Measurements from ENCODE around the gene METRNL. TPM values are rescaled to one million over a fixed set of nuclear protein-coding genes. Genes with fewer than 3 reads are reported as not detected.
A peak's percentile ranks its signal among the peaks of the same experiment; 100 is the strongest.

Gene METRNL
- total RNA-seq, 1 donor from 2014 or later = 131 TPM

DNA sequence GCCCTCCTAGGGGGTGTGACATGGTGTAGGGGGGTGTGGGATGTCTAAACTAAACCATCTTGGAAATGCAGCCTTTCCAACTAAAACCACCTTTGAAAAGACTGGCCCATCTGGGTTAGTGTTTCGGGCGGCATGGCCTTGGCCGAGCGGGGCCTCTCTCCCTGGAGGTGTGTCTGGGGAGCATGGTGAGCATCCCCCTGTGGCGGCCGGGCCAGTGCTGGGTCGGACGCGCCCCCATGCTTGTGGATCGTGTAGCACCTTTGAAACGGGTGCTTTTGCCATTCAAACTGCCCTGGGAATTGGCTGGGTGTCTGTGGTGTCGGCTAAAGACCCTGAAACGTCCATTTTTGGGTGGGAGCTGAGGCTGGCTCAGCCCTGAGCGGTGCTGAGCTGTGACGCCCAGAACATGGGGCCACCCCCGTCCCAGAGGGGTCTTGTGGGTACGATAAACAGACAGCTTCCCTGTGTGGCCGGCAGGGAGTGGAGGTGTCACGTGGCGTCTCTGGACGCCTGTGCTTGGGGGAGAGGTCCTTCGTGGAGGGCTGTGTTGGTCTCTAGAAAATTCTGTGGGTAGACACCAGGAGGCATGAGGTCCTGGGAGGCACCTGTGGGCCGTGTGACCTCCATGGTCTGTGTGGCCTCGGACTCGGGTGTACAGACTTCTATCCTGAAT is 6.3 kb downstream of the METRNL start:
- intact Hi-C loops (cut with DNase I) = no loop called here
- DNase-seq (ENCODE audit: low spot score) (no peak), ATAC-seq (no peak)

DNA sequence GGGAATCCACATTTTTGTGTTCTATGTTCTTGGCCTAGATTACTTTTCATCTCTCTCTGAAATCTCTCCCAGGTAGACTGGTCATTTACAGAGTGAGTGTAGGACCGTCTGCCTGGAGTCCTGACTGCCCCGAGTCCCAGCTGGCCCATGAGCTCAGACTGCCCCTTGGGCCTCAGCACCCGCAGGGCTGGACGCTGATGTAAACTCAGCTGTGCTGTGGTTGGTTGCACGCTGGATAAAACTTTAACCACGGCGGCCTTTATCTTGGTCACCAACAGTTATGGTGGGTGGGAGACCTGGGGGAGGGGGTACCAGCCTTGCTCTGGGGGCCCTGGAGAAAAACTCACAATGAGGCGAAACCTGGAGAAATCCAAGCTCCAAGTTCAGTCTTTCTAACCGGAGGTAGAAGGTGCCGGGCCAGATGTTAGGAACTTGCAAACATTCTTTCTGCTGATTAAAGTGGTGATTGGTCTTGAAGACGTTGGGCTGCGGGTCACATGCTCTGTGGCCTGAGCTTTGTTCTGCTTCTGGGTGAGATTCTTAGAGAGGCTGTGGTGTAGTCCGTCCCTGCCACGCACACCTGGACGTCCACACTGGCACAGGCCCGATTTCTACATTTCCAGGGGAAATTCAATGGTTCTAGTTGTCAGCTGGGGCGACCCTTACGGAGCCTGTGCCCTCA is 6.9 kb downstream of the METRNL start:
- intact Hi-C loops (cut with DNase I) = no loop called here
- no peak for ATAC-seq
- DNase-seq (ENCODE audit: low spot score) = no peak

DNA sequence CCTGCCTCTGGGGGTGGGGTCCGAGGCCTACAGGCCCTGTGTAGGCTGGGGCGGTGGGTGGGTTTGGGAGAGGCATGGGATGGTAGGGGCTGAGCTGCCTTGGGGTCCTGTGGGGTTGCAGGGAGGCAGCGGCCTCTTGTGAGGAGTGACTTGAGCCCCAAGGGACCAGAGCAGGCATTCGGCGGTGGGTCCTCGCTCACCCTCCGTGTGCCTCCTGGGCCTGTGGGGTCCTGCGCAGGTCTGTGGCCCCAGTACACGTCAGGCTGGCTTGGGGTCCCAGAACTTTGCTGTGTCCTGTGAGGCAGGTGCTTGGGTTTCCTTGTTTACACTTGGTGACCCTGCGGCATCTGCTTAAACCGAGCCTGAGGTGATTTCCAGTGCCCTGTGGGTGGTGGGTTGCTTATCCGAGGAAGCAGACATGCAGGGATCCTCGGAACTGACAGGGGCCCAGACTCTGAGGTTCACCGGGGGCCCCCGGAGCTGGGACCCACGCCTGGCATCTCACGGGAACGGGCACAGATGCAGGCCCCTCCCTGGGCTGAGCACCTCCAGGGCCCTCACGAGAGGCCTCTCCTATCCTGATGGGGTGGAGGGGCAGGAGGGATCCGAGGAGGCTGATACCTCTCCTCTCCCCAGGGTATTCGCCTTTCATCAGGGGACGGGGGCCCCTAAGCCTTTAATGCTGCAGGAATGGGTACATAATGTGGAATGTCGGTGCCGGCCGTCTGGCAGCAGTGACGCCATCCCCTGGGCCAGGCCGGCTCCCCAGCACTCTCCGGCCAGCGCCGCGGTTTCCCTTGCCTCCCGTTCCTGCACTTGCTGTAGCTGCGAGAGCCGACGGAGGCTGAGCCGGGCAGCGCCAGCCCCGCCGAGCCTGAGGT is 7.7 kb downstream of the METRNL start:
- no peak for ATAC-seq

DNA sequence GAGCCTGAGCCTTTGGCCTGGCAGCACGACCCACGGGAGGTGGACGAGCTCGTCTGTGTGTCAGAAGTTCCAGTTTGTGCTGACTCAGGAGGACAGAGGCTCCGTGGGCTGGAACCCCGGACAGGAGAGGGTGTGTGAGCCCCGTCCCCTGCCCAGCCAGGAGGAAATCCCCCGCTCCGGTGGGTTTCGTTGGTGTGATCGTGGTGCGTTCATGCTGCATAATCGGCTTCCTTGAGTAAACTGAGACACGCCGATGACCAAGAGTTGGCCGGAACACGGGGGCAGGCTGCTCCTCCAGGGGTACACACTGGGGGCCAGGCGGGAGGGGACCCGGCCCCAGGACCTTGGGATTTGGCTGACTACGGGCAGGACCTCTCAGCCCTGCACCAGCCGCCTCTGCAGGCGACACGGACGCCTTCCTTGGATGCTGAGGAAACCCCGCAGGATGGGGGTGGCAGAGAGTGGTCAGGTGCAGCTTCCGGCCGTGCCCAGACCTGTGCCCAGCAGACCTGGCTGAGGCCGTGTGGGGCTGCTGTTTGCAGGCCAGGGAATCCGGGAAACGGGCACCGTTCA is 8.5 kb downstream of the METRNL start:
- ATAC-seq = no peak
- no peak for DNase-seq (ENCODE audit: low spot score)
- intact Hi-C loops (cut with DNase I) = no loop called here

More for the DNA sequence above, 7.7 kb downstream of the METRNL start:
- intact Hi-C loops (cut with DNase I) = no loop called here
- DNase-seq (ENCODE audit: low spot score) = no peak

DNA sequence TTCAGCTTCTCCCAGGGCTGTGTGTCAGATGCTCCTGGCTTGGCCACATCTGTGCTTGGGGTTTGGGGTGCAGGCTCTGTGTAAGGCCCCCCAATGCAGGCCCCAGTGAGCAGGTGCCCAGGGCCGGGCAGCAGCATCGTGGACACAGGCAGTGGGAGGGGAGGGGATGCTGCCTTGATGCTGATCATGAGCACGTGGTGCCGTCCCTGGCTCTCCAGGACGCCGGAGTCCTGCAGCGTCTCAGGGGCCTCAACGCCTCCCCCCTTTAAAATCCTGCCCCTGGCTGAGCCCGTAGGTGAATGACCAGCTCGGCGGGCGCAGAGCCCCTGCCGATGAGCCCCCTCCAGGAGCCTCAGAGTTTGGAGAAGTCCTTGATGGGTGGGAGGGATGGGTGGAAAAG is 9.0 kb downstream of the METRNL start:
- DNase-seq (ENCODE audit: low spot score) (no peak), ATAC-seq (no peak)
- intact Hi-C loops (cut with DNase I) = no loop called here

DNA sequence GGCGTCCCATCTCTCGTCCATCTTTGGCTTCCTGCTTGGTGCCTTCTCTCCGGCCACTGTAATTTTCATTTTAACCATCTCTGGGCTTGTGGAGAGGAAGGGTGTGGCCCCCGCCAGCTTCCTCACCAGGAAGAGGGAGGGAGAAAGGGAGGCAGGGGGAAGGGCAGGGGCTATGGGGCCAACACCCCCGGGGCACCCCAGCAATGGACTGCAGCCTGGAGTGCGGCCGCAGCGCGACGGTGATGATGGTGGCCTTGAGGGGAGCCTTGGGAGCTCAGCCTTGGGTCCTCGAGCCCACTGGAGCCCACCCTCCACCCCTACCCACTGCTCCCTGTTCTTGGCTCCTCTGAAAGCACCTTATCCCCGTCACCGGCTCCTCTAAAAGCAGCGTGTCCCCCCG is 9.5 kb downstream of the METRNL start:
- DNase-seq (ENCODE audit: low spot score) (no peak), ATAC-seq (no peak)
- intact Hi-C loops (cut with DNase I) = no loop called here

DNA sequence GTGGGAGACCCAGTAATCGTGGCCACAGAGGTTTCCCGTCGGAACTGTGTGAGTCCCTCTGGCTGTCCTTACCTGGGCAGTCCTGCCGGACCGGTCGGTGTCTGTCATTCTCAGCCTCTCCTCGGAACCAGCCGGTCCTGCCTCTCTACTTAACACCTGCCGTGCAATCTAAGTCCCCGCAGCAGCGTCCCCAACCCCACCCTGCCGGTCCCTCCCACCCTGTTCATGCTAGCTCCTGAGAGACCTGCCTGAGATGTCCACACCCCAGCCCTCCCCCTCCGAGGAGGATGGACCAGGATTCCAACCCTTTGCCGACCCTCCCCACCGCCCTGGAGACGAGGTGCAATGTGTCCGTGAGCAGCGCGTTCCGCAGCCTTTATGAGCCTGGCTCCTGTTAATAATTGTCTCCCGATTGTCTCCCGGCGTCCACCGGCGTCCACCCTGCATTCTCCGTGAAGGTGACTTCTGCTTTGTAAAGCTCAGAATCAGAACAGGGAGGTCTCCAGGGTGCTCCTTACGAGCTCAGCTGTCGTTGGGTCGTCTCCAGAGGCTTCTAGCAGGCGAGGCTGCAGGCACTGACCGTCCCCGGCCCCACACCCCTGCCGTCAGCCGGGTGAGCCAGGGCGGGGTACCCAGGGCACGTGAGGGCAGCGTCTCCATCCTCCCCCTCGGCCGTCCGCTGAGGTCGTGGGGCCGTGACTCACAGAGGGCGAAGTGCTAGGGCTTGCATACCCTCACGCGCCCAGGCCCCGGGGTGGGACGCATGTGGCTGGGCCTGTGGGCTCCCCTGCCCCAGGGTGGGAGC is 10.1 kb downstream of the METRNL start:
- DNase-seq (ENCODE audit: low spot score) = no peak

DNA sequence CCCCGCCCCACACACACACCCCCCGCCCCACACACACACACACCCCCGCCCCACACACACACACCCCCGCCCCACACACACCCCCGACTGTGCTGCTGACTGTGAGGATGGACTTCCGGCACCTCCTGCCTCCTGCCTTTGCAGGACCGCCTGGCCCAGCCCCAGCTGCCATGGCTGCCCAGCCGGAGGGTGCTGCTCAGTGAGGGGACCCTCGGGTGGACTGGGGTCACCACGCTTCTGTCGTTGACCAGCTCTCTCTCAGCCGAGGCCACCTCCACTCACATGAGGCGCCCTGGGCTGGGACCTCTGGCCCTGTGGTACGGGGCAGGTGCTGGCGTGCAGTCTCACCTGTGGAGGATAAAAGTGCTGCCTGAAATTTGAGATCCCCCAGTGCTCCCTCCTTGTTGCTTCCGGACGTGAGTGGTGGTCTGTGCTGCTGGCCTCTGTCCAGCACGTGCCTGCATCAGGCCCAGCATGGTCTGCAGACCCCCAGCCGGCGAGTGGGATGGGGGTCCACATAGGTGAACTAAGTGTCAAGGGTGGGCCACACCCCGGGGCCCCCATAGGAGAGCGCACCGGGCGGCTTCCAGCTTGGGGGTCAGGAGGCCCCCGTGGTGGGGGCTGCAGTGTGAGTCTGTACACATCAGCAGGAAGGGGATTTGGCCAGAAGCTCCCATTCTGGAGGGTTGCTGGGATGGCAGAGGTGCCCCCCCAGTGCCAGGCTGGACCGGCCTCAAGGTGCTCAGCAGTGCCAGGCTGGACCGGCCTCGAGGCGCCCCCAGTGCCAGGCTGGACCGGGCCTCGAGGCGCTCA is 11.2 kb downstream of the METRNL start:
- no peak for ATAC-seq
- no peak for DNase-seq (ENCODE audit: low spot score)
- intact Hi-C loops (cut with DNase I) = no loop called here

More for the DNA sequence above, 10.1 kb downstream of the METRNL start:
- peak; percentile 27 for ATAC-seq
- intact Hi-C loops (cut with DNase I) = no loop called here

DNA sequence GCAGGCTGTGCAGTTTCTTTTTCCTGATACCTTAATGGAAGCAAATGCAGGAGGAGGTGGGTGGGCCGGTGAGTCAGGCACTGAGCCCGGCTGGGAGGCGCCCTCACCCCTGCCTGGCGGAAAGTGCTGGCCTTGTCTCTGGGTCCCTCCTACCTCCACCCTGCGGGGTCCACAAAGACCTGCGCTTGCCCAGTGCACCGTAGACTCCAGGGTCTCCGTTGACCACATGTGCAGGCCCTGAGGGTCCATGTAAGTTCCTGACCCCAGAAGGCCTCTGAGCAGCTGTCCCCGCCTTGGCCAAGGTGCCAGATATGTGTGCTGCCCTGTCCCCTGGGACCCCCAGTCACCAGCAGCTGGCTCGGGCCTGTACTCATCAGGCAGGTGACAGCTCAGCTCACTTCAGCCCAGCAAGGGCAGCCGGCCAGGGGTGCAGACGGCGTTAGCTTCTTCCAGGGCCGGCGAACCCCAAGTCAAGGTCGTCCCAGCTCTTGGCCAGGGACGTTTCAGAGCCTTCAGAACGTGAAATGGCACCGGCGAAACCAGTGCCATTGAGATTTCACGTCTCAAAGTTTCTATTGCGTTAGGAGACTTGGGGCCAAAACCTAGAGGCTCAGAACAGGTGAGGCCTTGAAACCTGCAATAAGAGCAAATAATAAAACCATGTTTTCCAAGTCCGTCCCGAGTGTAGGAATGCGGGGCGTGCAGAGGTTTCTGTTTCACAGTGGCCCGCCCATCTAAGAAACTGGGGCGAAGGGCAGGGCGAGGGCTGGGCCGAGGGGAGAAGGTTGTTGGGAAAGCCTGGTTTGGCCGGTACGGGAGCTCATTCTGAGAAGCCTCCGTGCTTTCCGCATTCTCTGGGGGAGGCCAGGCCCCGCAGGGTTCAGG is 12.1 kb downstream of the METRNL start:
- no peak for DNase-seq (ENCODE audit: low spot score)
- intact Hi-C loops (cut with DNase I) = no loop called here
- peak; percentile 66 for ATAC-seq

DNA sequence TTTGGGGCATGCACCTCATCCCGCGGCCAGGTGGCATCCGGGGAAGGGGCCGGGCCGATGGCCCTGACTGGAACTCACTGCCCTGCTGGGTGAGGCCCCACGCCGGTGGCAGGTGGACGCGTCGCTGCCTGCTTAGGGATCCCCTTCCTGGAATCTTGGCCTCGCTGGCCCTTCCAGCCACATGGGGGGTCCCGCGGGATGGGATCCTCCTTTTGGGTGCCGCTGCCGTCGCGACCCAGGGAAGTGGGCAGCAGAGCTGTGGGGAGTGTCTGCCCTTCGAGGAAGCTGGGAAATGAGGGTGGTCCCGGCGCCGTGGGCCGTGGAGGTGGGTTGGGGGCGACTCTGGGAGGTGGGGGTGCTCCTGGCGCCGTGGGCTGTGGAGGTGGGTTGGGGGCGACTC is 12.8 kb downstream of the METRNL start:
- no peak for DNase-seq (ENCODE audit: low spot score)
- intact Hi-C loops (cut with DNase I) = no loop called here
- no peak for ATAC-seq

DNA sequence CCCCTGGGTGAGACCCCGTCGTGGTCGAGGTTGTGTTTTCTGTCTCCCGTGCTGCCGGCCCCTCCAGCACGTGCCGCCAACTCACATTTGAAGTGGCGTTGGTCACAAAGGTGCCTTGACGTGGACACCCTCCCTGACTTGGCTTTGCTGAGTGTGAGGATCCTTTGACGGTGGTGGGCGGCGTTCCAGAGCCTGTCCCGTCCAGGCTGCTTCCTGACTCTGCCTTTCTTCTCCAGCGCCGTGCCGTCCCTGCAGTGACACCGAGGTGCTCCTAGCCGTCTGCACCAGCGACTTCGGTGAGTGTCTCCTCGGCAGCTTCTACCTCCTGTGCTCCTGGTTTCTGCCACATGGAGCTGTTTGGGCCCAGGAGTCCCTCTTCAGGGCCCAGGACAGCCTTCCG is 13.5 kb downstream of the METRNL start:
- ATAC-seq = no peak
- DNase-seq (ENCODE audit: low spot score) = no peak
- intact Hi-C loops (cut with DNase I) = no loop called here

DNA sequence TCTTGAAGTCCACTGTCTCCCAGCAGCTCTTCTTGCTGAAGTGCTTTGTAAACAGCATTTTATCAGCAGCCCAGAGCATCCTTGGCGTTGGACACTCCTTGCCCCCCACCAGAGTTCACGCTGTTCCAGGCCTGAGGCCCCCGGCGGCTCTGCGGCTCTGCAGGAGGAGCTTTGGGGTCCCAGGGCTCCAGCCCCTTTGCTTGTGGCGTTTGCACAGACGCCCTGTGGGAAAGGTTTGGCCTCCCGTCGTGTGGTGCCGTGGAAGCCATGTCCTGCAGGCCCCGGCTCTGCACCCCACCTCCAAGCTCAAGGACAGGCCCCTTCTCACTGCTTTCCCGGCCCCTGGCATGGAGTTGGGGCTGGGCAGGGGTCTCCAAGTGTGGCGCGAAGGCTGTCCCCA is 14.1 kb downstream of the METRNL start:
- ATAC-seq (no peak), DNase-seq (ENCODE audit: low spot score) (no peak)
- intact Hi-C loops (cut with DNase I) = no loop called here

DNA sequence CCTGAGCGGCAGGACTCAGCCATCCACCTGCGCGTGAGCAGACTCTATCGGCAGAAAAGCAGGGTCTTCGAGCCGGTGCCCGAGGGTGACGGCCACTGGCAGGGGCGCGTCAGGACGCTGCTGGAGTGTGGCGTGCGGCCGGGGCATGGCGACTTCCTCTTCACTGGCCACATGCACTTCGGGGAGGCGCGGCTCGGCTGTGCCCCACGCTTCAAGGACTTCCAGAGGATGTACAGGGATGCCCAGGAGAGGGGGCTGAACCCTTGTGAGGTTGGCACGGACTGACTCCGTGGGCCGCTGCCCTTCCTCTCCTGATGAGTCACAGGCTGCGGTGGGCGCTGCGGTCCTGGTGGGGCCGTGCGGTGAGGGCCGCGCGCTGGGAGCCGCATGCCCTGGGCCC is 14.9 kb downstream of the METRNL start:
- DNase-seq (ENCODE audit: low spot score) (no peak), ATAC-seq (no peak)
- intact Hi-C loops (cut with DNase I) = no loop called here

DNA sequence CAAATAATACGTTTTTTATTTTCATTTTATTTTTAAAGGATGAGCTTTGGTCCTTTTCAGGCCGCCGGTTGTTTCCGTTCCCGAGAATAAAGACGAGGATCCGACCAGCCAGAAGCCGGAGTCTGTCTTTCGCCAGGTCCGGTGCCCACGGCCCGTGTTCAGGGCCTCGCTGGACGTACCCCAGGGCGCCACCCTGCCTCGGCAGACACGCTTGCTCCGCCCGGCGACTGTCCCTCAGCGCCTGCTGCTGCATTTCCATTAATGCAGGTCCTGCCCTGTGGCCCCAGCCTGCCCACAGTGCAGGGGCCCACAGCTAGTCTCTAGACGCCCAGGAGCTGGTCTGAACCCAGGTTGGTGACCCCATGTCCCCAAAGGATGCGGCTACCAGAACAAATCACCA is 15.6 kb downstream of the METRNL start:
- ATAC-seq (no peak), DNase-seq (ENCODE audit: low spot score) (no peak)
- intact Hi-C loops (cut with DNase I) = no loop called here

DNA sequence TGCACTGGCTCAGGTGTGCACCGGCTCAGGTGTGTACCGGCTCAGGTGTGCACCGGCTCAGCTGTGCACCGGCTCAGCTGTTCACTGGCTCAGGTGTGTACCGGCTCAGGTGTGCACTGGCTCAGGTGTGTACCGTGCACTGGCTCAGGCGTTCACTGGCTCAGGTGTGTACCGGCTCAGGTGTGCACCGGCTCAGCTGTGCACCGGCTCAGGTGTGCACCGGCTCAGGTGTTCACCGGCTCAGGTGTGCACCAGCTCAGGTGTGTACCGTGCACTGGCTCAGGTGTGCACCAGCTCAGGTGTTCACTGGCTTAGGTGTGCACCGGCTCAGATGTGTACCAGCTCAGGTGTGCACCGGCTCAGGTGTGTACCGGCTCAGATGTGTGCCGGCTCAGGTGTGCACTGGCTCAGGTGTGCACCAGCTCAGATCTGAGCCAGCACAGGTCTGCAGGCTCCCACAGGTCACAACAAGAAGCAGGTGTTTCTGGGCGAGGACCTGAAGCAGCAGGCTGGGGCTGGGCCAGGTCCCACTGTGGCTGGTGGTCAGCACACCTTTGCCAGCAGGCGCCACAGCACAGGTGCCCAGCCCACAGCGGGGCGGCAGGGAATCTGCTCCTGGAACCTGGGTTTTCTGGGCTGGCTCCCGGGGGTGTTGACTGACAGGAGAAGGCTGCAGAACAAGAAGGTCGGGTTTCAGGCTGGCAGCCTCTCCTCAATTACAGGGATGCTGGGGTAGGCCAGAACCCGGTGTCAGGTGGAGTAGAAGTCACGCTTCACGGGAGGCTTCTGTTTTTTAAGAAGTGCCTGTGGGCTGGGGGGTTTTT is 17.2 kb downstream of the METRNL start:
- DNase-seq (ENCODE audit: low spot score) (no peak), ATAC-seq (no peak)
- intact Hi-C loops (cut with DNase I) = no loop called here

DNA sequence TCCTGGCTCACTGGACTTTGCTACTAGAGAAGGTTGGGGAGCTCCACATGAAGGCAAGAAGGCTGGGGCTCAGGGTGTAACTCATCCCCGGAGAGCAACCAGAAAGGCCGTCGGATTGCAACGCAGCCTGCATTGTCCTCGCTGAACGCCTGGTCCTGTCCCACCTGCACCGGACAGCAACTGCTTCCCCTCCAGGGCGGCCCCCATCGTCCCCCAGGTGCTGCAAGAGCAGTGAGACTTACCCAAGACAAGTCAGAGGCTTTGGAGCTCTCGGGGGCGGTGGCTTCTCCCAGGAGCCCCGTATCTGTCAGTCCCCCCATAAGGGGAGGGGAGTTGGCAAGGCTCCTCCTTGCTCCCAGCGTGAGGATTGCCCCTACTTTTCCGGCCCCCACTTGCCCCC is 18.4 kb downstream of the METRNL start:
- intact Hi-C loops (cut with DNase I) = no loop called here
- no peak for ATAC-seq

More for the DNA sequence above, 18.4 kb downstream of the METRNL start:
- no peak for DNase-seq (ENCODE audit: low spot score)
